ENCODE results near the gene ADIPOQ.
A peak's percentile ranks its signal among the peaks of the same experiment; 100 is the strongest.
"Not testable (repeated sequence)": the region's sequence is repeated elsewhere in the genome, so short reads cannot be mapped to it uniquely, and the experiment has no call there.

The ADIPOQ gene

GRCh38 chr3:186873796-186874195 is 31.3 kb downstream of the ADIPOQ start:
- not testable (repeated sequence) for DNase-seq

- not testable (repeated sequence) for DNase-seq
Observed at GRCh38 chr3:186874216-186874615, 31.7 kb downstream of the ADIPOQ start.

GRCh38 chr3:186874841-186875240 is 32.3 kb downstream of the ADIPOQ start:
- DNase-seq: not testable (repeated sequence)

GRCh38 chr3:186875708-186876107 is 33.2 kb downstream of the ADIPOQ start:
- DNase-seq: no peak

GRCh38 chr3:186879781-186880180 is 37.3 kb downstream of the ADIPOQ start:
- DNase-seq: no peak

- no peak for DNase-seq
Observed at GRCh38 chr3:186880406-186880805, 37.9 kb downstream of the ADIPOQ start.

GRCh38 chr3:186882150-186882524 is 39.6 kb downstream of the ADIPOQ start:
- peak; percentile 25 for DNase-seq

- DNase-seq: peak; percentile 45
Observed at GRCh38 chr3:186882881-186883685, 40.6 kb downstream of the ADIPOQ start.

GRCh38 chr3:186883686-186884058 is 41.2 kb downstream of the ADIPOQ start:
- DNase-seq: peak; percentile 69

- DNase-seq: not testable (repeated sequence)
Observed at GRCh38 chr3:186884868-186885267, 42.4 kb downstream of the ADIPOQ start.

GRCh38 chr3:186886202-186886981 is 43.9 kb downstream of the ADIPOQ start:
- DNase-seq: no peak

GRCh38 chr3:186887507-186887938 is 45.0 kb downstream of the ADIPOQ start:
- DNase-seq: not testable (repeated sequence)

- peak; percentile 92 for DNase-seq
Observed at GRCh38 chr3:186888569-186888968, 46.1 kb downstream of the ADIPOQ start.

GRCh38 chr3:186889698-186890097 is 47.2 kb downstream of the ADIPOQ start:
- DNase-seq: not testable (repeated sequence)

GRCh38 chr3:186890911-186891310 is 48.4 kb downstream of the ADIPOQ start:
- no peak for DNase-seq

- not testable (repeated sequence) for DNase-seq
Observed at GRCh38 chr3:186893071-186893470, 50.6 kb downstream of the ADIPOQ start.

- no peak for DNase-seq
Observed at GRCh38 chr3:186895406-186895805, 52.9 kb downstream of the ADIPOQ start.

GRCh38 chr3:186896006-186896405 is 53.5 kb downstream of the ADIPOQ start:
- no peak for DNase-seq

- DNase-seq: no peak
Observed at GRCh38 chr3:186896875-186897274, 54.4 kb downstream of the ADIPOQ start.

- DNase-seq: no peak
Observed at GRCh38 chr3:186901135-186901734, 58.7 kb downstream of the ADIPOQ start.

- no peak for DNase-seq
Observed at GRCh38 chr3:186902154-186902553, 59.6 kb downstream of the ADIPOQ start.

GRCh38 chr3:186902713-186903112 is 60.2 kb downstream of the ADIPOQ start:
- no peak for DNase-seq

GRCh38 chr3:186903676-186904075 is 61.2 kb downstream of the ADIPOQ start:
- DNase-seq: not testable (repeated sequence)

GRCh38 chr3:186907075-186907474 is 64.6 kb downstream of the ADIPOQ start:
- not testable (repeated sequence) for DNase-seq
